ENCODE results near the gene TECTA. TPM values are rescaled to one million over a fixed set of nuclear protein-coding genes. Genes with fewer than 3 reads are reported as not detected.

Gene TECTA
- total and polyA plus RNA-seq, 2 of the 8 experiments (the other 6 are each of a cell fraction or from before 2014, with no cell fraction given) = 0.59 to 1.0 TPM

- Histone ChIP-seq H3K36me3 (ENCODE audit: control insufficient read depth in 2 of 4, insufficient read depth in 4 of 4, low read length in 3 of 4) (no peaks in the 10 kb centered on the region), H3K4me3 (ENCODE audit: extremely low read depth in 1 of 4, insufficient read depth in 2 of 4, low read depth in 3 of 4, low read length in 4 of 4) (no peak overlapping the region), H2AK5ac (ENCODE audit: low read depth, low read length) (no peak overlapping the region), H2BK15ac (ENCODE audit: low read length) (no peak overlapping the region), H2BK20ac (ENCODE audit: low read length) (no peak overlapping the region), H4K20me1 (replicated peaks in 1 of 2; ENCODE audit: control insufficient read depth in 1 of 2, insufficient read depth in 2 of 2, low read length in 2 of 2) (peaks cover 0 to 3% of the 10 kb centered on the region in 2 experiments), H3K23ac (ENCODE audit: insufficient read length) (no peak overlapping the region), H3K18ac (ENCODE audit: extremely low read depth, low read length) (no peak overlapping the region), H2BK12ac (ENCODE audit: low read depth, low read length) (no peak overlapping the region), H4K91ac (replicated peaks; ENCODE audit: insufficient read length, low read length) (no peak overlapping the region), H3K27ac (ENCODE audit: low read depth, low read length) (no peak overlapping the region), H3K14ac (ENCODE audit: insufficient read length) (no peak overlapping the region), H3K79me2 (ENCODE audit: control insufficient read depth in 1 of 2, insufficient read depth in 2 of 2, low read length in 2 of 2) (no peaks in the 10 kb centered on the region), H3K4me2 (ENCODE audit: insufficient read depth in 1 of 2, low read depth in 2 of 2, low read length in 2 of 2) (no peak overlapping the region), H3K9ac (replicated peaks in 1 of 4; ENCODE audit: extremely low read depth in 1 of 4, low read depth in 3 of 4, low read length in 3 of 4) (no peak overlapping the region), H2BK5ac (ENCODE audit: low read depth, low read length) (no peak overlapping the region), H3K56ac (replicated peaks; ENCODE audit: insufficient read length, low read depth, low read length) (no peak overlapping the region), H4K8ac (ENCODE audit: extremely low read depth, insufficient read depth, low read length) (no peak overlapping the region), H4K5ac (ENCODE audit: insufficient read length, low read depth, low read length) (no peak overlapping the region), H3K27me3 (replicated peaks in 1 of 4; ENCODE audit: control insufficient read depth in 3 of 4, extremely low read depth in 1 of 4, insufficient read depth in 3 of 4, low read length in 3 of 4) (no peaks in the 10 kb centered on the region), H3K4ac (replicated peaks; ENCODE audit: insufficient read length, low read depth, low read length) (no peak overlapping the region), H3K23me2 (ENCODE audit: low read depth, low read length) (no peaks in the 10 kb centered on the region), H2BK120ac (replicated peaks; ENCODE audit: low read depth, low read length) (no peak overlapping the region), H2AFZ (ENCODE audit: low read length) (no peak overlapping the region), H3K9me3 (ENCODE audit: insufficient read depth in 2 of 2, low read depth in 1 of 2, low read length in 1 of 2) (no peaks in the 10 kb centered on the region), H3K4me1 (replicated peaks in 1 of 4; ENCODE audit: control insufficient read depth in 3 of 4, insufficient read depth in 4 of 4, low read length in 3 of 4) (no peaks in the 10 kb centered on the region), H3K79me1 (ENCODE audit: low read depth, low read length) (no peaks in the 10 kb centered on the region)
- ChIA-PET POLR2A (ENCODE audit: partially characterized antibody) (no interaction called here), CTCF (ENCODE audit: partially characterized antibody) (interaction anchor here (1.0 to 1.1 kb wide), 2 partner anchors 13 to 54 kb away, joined by 3 read pairs; no protein-coding TSS in a partner anchor)
- FAIRE-seq (no peak), DNase-seq (ENCODE audit: low read depth in 1 of 2, low spot score in 2 of 2) (no peak)
- WGBS, 2 experiments (ENCODE audit: extremely low coverage in 1 of 2, insufficient coverage in 1 of 2, insufficient read length in 1 of 2, insufficient replicate concordance in 2 of 2, low coverage in 1 of 2, low lambda C conversion rate in 2 of 2, missing lambda C conversion rate in 1 of 2) = 93% methylated on average over 8 of the region's 8 CpGs; no CpG with 5 or more reads in 1 of the 2 experiments
- TF ChIP-seq SRF (IDR thresholded peaks at IDR 0.05; ENCODE audit: low read depth, low read length) (no peak), CTBP2 (IDR thresholded peaks at IDR 0.05; ENCODE audit: borderline replicate concordance, insufficient read depth, insufficient read length, low read length) (no peak), SP2 (IDR thresholded peaks at IDR 0.05; ENCODE audit: low read length) (no peak), SIX5 (IDR thresholded peaks at IDR 0.05; ENCODE audit: low read depth, low read length) (no peak), SP4 (IDR thresholded peaks at IDR 0.05; ENCODE audit: low read length) (no peak), POLR2A (IDR thresholded peaks at IDR 0.05; ENCODE audit: control extremely low read depth in 1 of 2, low read depth in 2 of 2, low read length in 2 of 2) (no peak), USF2 (IDR thresholded peaks at IDR 0.05; ENCODE audit: low read length) (no peak), HDAC2 (IDR thresholded peaks at IDR 0.05; ENCODE audit: borderline replicate concordance in 1 of 2, low read depth in 2 of 2, low read length in 2 of 2) (no peak), JUND (IDR thresholded peaks at IDR 0.05; ENCODE audit: low read length) (no peak), GTF2F1 (IDR thresholded peaks at IDR 0.05; ENCODE audit: borderline replicate concordance, low read depth, low read length) (no peak), RBBP5 (IDR thresholded peaks at IDR 0.05; ENCODE audit: borderline replicate concordance, low read depth, low read length) (no peak), SIRT6 (IDR thresholded peaks at IDR 0.05; ENCODE audit: low read length) (no peak), PHF8 (conservative IDR thresholded peaks at IDR 0.05; ENCODE audit: low read depth, low read length) (no peak), FOSL1 (IDR thresholded peaks at IDR 0.05; ENCODE audit: insufficient read depth, low read depth, low read length) (no peak), POLR2AphosphoS5 (IDR thresholded peaks at IDR 0.05; ENCODE audit: low read depth, low read length) (no peak)
These were observed 39.3 kb downstream of the TECTA start for GRCh38 chr11:121140369-121140768.

All from H1 (cell line).